Fibroblast of pulmonary artery (primary cell): ENCODE results near the gene P2RX3.
"Not testable (repeated sequence)": the region's sequence is repeated elsewhere in the genome, so short reads cannot be mapped to it uniquely, and the experiment has no call there.

ENCODE experiments used
- DNase-seq: peaks from one replicate; pipeline ENCODE4 v3.0.0-alpha.2; 2010; ENCODE audit warnings: low read depth
- H3K4me3 ChIP-seq: replicated peaks from 2 replicates; pipeline ENCODE4 v1.5.1; 2011; ENCODE audit warnings: low read depth, mild to moderate bottlenecking, control low read depth, low read length, moderate library complexity
- CTCF ChIP-seq: IDR thresholded peaks from 2 replicates; pipeline ENCODE4 v1.5.1; 2011; ENCODE audit warnings: mild to moderate bottlenecking, control low read depth, low read length, inconsistent platforms; ENCODE audit errors: missing control alignments

P2RX3 gene

GRCh38 chr11:57338142-57338541 is at the start of gene P2RX3:
TSS of gene P2RX3 (plus strand) at chr11:57338352. CDS start at chr11:57338551, 199 bp downstream.
- DNase-seq: no peak
- no peak within 1 kb of the TSS for H3K4me3 ChIP-seq
- TF ChIP-seq CTCF: no peak

GRCh38 chr11:57288771-57289579 is 49.2 kb upstream of the P2RX3 start:
- H3K4me3 ChIP-seq: no peak overlapping the region
- no peak for TF ChIP-seq CTCF
- DNase-seq: peak; percentile 79

- DNase-seq: peak; percentile 52
- TF ChIP-seq CTCF: no peak
- H3K4me3 ChIP-seq: no peak overlapping the region
These were observed 47.9 kb upstream of the P2RX3 start for GRCh38 chr11:57290288-57290687.

- H3K4me3 ChIP-seq: no peak overlapping the region
- TF ChIP-seq CTCF: no peak
- DNase-seq: peak; percentile 58
These were observed 43.7 kb upstream of the P2RX3 start for GRCh38 chr11:57294225-57295131.

GRCh38 chr11:57296205-57296604 is 41.9 kb upstream of the P2RX3 start:
- not testable (repeated sequence) for DNase-seq, H3K4me3 ChIP-seq

- DNase-seq: peak; percentile 40
These were observed 40.9 kb upstream of the P2RX3 start for GRCh38 chr11:57297221-57297620.

More at GRCh38 chr11:57297221-57297620, 40.9 kb upstream of the P2RX3 start:
- H3K4me3 ChIP-seq: no peak overlapping the region
- TF ChIP-seq CTCF: no peak
